Erythroblast (primary cell): ENCODE measurements around the gene OLFM3.

Experiments used
- GATA1 ChIP-seq: IDR thresholded peaks from 2 replicates; pipeline ENCODE4 v1.6.1; 2011; ENCODE audit warnings: low read depth, mild to moderate bottlenecking, control low read depth, low read length, moderate library complexity
- POLR2A ChIP-seq: IDR thresholded peaks from 2 replicates; pipeline ENCODE4 v1.6.1; 2011; ENCODE audit warnings: mild to moderate bottlenecking, low read length

GRCh38 chr1:101854271-101854670 lies 142.5 kb downstream of the OLFM3 start:
- TF ChIP-seq POLR2A (no peak), GATA1 (no peak)
